Measurements from ENCODE around the gene SLC35A2.
A peak's percentile ranks its signal among the peaks of the same experiment; 100 is the strongest.

Gene SLC35A2

DNA sequence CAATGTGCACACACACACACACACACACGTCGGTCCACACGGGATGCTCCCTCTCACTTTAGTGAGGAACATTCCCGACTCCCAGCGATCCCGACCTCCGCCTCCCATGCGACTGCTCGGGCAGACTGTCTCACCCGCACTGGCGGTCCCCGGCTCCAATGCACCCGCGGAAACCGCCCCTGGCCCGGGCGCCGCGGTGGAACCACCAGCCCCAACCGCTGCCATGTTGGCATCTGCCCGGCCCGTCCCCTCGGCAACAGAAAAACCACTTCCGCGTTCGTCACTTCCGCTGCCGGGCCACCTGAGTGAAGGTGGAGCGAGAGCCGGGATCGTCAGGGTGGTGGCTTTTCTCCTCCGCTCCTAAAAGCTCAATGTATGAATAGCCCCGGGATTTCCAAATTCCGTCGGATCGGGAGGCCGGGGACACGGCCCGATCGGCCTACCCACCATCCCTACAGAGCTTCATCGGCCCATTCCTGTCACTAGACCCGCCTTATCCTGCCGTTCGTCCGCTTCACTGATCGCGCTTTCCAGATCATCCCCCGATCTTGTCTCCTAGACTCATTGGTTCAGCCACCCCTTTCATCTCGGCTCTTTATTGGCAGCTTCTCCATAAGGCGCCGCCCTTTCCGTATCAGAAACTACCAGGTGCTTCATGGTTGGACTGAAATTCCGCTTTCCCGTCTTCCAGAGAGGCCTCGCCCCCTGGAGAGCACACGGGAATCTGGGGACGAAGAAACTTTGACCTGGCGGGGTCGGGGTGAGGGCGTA lies at the start of gene SLC35A2:
TSS of gene SLC35A2 (minus strand) at position 235 of the 771 bp plus-strand sequence. CDS start at position 225, 10 bp downstream.
- DNase-seq (ENCODE audit: low read depth in 2 of 2) = peak; percentile 80

DNA sequence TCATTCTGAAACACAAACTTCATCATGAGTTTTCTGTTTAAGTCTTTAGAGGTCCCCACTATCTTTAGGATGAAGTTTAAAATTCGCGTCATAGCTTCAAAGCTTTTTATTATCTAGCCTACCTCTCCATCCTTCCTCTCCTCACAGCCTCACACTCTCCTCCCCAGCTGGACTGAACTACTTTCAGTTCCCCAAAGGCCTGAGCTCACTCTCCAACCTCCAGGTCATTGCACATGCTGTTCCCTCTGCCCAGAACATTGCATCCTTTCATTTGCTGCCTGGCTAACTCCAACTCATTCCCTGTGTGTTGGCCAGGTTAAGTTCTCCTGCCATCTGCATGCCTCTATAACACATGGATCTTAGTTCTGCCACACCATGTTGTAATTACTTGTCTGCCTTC lies 48.8 kb upstream of the SLC35A2 start:
- no peak for DNase-seq (ENCODE audit: low read depth in 2 of 2)

DNA sequence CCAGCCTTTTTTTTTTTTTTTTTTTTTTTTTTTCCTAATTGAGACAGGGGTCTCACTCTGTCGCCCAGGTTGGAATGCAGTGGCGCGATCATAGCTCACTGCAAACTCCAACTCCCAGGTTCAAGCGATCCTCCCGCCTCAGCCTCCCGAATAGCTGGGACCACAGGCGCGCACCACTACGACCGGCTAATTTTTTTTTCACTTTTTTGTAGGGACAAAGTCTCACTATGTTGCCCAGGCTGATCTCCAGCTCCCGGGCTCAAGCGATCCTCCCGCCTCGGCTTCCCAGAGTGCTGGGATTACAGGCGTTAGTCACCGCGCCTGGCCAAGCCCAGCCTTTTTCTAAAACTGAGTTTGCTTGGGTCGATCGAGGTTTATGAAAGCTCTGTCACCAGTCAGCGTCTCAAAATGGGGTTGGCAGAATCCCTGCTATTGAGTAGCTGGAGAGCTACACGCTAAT lies 47.2 kb upstream of the SLC35A2 start:
- no peak for DNase-seq (ENCODE audit: low read depth in 2 of 2)

DNA sequence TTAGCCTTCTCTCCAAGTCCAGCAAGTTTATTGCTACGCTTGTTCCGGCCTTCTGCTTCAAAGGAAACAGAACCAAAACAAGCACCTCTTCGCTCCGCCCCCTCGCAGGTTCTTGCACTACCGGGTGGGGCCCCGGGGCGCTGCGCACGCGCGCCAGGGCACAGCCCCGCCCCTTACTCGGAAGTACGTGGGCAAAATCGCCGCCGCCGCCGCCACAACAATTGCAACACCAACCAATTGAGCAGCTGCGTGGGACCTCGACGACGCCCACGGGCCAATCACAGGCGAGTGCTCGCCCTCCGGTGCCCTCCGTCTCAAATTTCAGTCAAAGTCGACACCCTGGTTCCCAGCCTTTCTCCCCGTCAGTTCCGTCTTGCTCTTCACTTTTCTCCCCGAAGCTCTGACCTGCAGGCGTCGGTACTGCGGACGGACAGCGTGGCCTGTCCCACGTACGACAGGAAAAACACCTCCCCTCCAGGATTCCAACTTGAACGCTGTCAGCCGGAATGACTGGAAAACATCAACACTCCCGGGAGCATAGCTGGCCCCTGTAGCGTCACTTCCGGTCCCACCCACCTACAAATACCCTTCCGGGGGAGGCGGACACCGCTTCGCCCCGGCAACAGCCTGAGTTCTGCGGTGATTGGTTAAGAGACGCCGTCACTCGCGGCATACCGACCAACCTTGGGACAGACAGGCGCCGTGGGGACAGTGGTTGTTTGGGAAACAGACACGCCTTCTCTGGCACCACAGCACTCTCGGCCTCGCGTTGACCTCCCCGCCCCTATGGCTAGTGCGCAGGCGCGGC lies 46.6 kb upstream of the SLC35A2 start:
- peak; percentile 88 to 90 for DNase-seq (ENCODE audit: low read depth in 2 of 2)

DNA sequence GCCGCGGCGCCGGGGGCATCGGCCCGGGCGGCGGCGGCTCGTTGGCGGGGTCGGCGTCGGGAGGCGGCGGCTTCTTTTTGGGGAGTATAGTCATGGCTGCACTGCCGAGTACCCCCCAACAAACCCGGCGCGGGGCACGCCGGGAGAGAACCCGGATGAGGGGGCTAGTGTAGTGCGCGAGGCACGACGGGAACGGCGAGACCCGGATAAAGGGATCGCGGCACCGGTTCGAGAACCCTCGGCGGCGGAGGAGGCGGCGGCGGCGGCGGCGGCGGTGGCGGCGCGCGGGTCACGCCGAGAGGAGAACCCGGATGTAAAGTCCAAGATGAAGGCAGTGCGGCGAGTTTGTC lies 46.0 kb upstream of the SLC35A2 start, which contains the start of gene OTUD5:
TSS of gene OTUD5 (minus strand) at position 131 of the 350 bp plus-strand sequence. CDS start at position 94, 37 bp downstream.
- DNase-seq (ENCODE audit: low read depth in 2 of 2) = peak; percentile 58 to 60

DNA sequence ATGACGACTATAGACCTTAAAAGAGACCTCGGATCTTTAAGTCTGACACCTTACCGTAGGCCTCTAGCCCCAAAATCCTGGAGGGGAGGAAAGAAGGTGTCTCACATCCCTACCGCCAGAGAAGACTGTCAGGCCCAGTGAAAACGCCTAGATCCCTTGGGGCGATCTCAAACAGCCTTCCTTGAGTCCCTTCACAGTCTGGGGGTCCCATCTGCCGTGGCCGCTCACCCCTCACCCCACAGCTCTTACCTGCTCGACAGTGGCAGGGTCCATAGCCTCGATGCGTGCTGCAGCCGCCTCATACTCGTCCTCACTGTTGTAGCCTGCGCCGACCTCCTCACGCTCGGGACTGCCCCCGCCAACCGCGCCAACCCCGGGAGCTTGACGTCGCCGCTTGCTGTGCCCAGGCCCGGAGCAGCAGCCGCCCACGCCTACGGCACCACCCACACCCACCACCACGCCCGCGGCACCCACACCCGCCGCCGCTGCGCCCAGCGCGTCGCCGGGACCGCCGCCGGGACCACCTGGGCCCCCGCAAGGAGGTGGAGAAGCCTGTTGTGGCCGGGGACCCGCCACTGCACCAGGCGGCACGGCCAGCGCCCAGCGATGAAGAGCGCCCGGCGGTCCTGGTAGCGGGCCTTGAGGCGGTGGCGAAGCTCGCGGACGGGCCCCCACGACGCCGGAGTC lies 45.4 kb upstream of the SLC35A2 start:
- no peak for DNase-seq (ENCODE audit: low read depth in 2 of 2)

DNA sequence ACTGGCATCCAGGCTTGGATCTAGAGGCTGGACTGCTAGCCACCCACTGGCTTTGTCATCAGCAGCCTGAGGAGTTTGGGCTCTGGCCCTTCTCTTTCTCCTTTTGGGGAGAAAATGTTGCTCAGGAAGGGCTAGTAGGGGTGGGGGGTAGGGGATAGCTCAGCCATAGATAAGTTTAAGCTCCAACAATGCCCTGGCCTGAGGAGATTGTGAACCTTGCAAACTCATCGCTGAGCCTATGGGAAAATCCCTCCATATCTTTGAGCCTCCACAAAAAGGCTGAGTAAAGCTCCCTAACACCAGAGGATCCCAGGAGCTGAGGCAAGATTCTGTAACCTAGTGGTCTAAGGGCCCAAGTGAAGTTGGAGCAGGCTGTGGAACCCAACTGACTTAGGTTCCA lies 37.1 kb upstream of the SLC35A2 start:
- no peak for DNase-seq (ENCODE audit: low read depth in 2 of 2)

DNA sequence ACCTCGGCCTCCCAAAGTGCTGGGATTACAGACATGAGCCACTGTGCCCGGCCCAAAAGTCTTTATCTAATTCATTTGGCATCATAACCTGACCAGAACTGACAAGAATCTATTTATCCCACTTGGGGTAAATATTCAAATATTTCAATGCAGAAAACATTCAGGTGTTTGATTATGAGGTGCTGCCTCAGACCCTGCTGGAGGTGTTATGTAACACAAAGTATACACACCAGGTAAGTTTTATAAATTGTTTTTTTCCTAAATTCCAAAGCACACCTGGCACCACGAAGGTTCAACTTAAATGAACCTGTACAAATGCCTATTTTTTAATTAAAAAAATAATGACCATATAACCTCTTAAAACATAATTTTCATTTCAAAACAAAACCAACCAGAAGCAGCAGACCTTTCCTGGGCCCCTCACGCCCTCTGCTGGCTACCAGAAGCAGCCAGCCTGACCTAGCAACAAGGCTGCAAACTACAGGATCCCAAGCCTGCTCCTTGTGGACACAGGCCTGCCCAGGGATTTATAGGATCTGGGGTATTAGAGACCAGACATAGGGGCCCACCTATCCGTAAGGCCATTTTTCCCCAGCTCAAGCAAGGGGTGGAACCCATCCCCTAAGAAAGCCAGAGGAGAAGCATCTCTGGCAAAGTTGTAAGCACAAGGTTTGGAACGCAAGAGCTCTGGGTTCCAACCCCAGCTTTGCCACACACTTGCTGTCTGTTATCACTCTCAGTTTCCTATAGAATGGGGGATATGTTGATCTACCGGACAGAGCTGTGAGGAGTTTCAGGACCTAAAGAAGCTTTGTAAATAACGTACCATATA lies 34.3 kb upstream of the SLC35A2 start:
- DNase-seq (ENCODE audit: low read depth in 2 of 2) = no peak

DNA sequence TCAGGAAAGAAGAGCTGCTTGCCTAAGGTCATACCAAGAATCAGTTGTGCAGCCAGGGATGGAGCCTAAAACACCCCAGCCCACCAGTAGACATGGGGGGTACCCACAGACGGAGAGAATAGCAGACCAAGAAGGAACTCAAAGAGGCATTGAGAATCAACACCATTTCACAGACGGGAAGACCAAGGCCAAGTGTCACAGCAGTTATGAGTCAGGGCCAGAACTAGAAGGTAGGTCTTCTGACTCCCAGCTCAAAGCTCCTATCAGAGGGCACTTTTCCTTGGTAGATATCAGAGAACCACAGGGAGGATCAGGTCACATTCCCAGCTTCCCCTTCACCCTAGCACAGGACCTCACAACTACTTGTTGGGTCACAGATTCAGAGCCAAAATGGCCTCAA lies 31.4 kb upstream of the SLC35A2 start:
- no peak for DNase-seq (ENCODE audit: low read depth in 2 of 2)

DNA sequence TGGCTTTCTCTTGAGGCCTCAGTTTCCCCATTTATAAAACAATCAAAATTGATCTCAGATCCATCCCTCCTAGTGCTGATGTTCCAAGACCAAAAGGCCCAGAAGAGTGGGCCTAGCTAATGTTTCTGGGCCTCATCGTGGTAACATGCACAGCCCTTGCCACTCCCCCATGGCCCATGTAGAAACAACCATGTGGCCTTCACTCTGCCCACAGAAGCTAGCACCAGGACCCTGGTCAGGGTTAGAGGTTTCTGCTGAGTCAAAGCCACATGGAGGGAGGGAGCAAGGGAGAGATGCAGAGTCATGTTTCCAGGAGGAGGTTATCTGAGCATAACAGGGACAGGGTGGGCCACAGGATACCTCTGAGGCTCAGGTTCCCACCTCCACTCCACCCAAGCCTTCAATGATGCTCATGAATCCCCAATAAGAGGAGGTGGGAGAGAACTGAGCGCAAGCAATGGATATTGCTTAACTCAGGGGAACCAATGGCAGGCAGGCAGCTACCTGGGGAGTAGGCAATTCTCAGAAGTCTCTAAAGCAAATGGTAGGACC lies 29.0 kb upstream of the SLC35A2 start:
- no peak for DNase-seq (ENCODE audit: low read depth in 2 of 2)

DNA sequence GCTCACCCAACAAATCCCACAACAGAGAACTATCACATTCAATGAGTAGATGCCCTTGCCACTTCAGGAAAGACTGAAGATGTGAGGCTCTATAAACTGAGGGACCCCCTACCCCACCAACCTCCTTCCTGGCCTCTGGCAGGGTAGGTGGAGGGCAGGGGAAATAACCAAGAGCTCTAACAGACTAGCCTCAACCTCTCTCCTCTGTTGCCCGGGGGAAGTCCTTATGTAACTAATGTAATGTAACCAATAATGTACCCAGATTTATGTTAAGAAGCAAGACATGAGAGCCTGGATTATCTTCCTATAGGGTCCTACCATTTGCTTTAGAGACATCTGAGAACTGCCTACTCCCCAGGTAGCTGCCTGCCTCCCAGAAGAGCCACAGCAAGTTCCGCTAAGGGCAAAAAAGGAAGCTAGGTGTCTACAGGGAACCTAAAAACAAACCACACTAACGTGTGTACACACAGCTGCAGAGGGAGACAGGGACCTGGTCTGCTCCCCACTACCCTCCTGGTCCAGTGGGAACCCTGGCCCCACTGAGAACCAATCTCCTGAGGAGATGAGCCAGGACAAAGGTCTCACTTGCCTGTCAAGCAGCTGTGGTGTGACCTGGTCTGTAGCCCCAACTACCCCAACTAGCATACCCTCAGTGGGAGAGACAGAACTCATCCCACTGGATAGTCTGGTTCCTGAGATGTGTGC lies 28.2 kb upstream of the SLC35A2 start:
- DNase-seq (ENCODE audit: low read depth in 2 of 2) = no peak

DNA sequence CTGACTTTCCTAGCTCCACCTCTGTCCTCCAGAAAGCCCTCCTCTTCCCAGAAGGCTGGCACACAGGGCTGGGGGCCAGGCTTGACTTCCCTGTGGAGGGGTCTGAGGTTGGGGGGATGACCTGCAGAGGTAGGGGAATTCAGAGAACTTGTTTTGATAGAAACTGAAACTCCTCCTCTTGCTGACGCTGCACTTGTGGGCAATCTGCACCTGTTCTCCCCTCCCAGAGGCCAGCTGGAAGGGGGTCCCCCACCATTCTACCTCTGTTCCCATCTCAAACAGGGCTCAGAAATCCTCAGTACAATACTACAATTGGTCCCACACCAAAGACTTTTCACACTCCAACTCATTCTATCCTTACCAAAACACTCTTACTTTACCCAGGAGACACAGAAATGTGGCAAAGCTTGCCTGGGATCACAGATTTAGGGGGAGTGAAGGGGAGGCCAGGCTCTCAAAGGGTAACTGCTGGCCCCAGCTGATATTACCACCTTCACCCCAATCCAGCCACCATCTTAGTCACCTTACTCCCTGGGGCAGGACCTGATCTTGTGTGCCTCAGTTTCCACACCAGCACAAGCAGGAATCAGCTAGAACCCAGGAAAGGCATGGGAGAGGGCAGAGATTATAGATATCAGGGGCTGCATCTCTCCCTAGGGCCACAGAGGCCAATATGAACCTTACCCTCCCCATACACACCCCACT lies 27.4 kb upstream of the SLC35A2 start:
- peak; percentile 71 to 78 for DNase-seq (ENCODE audit: low read depth in 2 of 2)

DNA sequence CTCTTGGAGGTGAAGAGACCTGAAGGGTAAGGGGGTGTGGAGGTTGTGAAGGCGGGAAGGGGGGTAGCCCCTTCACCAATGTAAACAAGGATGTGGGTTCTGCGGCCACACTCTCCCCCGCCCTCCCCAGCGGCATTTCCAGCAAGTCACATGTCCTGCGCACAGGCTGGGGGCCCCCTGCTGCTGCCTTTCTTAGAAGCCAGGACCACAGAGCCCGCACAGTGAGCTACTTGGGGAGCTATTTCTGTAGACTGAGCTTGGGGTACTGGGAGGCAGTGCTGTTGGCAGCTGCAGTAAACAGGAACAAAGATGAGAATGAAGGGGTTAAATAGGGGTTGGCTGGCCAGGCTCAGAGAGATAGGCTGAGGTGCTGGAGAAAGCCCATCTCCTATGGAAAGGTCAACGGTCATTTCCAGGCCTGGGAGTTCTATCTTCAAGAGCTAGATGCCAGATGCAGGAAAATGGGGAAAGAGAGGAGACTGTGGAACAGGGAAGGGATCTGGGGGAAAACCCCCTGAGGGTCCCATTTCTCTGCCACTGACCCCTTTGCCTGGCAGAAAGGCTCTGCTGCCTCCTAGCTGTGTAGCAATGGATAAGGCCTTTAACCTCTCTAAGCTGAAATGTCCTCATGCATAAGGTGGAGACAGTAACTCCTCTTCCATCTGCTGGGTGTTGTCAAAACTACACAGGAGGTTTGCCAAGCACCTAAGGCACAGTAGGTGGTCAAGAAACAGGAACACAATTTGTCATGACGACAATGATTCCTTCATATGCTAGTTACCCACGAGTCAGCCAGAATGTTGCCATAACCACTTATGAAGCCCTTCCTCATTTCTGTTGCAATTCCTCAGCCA lies 25.8 kb upstream of the SLC35A2 start:
- DNase-seq (ENCODE audit: low read depth in 2 of 2) = peak; percentile 88 to 91

DNA sequence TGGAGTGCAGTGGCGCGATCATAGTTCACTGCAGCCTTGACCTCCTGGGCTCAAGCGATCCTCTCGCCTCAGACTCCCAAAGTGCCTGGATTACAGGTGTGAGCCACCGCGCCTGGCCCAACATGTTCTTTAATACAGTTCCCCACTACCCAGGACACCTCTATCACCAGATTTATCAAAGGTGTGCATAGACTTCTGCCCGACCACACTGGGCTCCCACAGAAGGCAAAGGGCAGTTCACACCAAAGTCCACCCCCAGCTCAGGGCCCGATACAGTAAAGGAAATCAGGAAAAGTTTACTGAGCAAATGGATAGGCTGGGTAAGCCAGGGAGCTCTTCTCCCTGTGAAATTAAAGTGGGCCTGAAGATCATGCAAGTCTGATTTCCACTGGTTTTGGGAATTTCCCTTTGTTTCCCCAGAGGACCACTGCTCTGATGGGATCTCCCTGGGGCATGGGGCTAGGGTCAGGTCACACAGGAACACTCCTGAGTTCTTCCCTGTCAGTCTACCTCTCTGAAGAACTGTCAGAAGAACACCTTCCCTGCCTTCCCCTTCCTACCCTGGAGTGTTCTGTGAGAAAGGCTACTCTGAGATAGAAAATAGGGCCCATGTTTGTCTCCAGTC lies 25.1 kb upstream of the SLC35A2 start:
- DNase-seq (ENCODE audit: low read depth in 2 of 2) = no peak

DNA sequence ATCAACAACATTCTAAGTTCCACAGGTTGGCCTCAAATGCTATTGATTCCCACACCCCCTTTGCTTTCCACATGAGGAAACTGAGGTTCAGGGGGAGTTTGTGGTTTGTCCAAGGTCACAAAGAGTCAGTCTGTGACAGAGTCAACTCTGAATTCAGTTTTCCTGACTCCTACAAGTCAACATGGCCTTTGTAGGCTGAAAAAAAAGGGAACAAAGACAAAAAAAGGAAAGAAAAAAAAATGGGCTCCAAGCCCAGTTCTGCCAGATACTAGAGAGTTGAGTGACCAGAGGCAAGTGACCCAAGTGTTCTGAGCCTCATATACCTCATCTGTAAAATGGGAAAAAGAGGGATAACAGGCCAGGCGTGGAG lies 23.8 kb upstream of the SLC35A2 start:
- no peak for DNase-seq (ENCODE audit: low read depth in 2 of 2)

DNA sequence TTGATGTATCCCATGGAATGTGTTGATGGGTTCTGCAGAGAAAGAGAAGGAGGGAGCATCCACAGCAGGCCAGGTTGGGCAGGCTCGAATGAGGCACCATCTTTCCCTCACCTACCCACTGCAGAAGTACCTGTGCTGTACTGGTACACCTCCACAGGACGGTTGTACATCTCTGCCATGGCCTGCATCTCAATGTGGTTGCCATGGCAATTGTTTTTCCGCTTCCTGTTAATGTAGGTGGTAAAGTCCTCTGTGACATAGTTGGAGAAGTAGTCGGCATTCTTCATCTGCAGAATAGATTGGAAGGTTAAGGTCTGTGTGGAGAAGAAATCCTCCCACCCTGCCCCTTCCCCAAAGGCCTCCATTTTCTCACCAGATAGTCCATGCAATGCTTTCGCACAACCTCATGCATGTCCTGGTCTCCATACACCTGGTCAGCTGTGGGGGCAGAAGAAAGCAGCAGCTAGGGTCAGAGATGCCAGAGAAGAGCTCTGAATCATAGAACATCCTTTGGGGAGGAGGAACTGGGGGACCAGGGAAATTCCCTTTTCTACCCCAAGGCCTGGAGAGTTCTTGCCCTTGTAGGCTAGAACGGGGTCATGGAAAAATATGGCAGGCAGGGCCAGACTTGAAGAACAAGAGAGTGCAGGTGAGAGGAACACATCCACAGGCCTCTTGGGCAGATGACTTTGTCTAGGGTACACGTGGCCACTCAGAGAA lies 23.3 kb upstream of the SLC35A2 start:
- no peak for DNase-seq (ENCODE audit: low read depth in 2 of 2)

DNA sequence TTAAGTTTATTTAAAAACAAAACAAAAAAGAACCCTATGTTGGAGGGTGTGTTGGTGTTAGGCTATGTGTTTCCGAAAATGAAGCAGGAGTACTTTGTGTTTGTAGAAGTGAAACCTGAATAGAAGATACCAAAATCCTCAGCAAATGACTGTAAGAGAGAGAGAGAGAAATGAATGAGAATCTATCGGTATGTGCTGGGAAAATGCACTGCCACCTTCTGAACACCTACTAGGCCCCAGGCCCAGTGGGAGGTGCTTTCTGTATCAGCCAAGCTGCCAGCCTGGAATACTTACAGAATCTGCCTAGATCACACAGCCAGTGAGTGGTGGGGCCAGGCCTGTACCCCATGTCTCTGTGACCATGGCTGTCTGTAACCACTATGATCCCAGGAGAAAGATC lies 22.3 kb upstream of the SLC35A2 start:
- no peak for DNase-seq (ENCODE audit: low read depth in 2 of 2)
